Fibroblast of upper back skin (primary cell): ENCODE results near the gene LNPK.
"Not testable (repeated sequence)": the region's sequence is repeated elsewhere in the genome, so short reads cannot be mapped to it uniquely, and the experiment has no call there.

Experiments used
- DNase-seq: peaks from one replicate; pipeline ENCODE4 v3.0.0-alpha.2; 2013

LNPK gene

GRCh38 chr2:175965773-175966172 is 36.3 kb downstream of the LNPK start:
- DNase-seq = no peak

GRCh38 chr2:175964195-175964594 is 37.9 kb downstream of the LNPK start:
- no peak for DNase-seq

GRCh38 chr2:175963171-175963570 is 38.9 kb downstream of the LNPK start:
- not testable (repeated sequence) for DNase-seq

- no peak for DNase-seq
Measured at GRCh38 chr2:175957845-175958244, 44.2 kb downstream of the LNPK start.

GRCh38 chr2:175955136-175955535 is 46.9 kb downstream of the LNPK start:
- no peak for DNase-seq

- no peak for DNase-seq
Measured at GRCh38 chr2:175950512-175950911, 51.6 kb downstream of the LNPK start.

GRCh38 chr2:175948191-175948590 is 53.9 kb downstream of the LNPK start:
- no peak for DNase-seq

GRCh38 chr2:175947073-175947472 is 55.0 kb downstream of the LNPK start:
- no peak for DNase-seq

GRCh38 chr2:175941699-175942098 is 60.4 kb downstream of the LNPK start:
- DNase-seq = no peak

GRCh38 chr2:175937216-175937615 is 64.9 kb downstream of the LNPK start:
- no peak for DNase-seq

- peak; percentile 4 for DNase-seq
Measured at GRCh38 chr2:175935289-175936181, 66.5 kb downstream of the LNPK start.

GRCh38 chr2:175932675-175933074 is 69.4 kb downstream of the LNPK start:
- DNase-seq = no peak

- DNase-seq = peak; percentile 89
Measured at GRCh38 chr2:175931805-175932204, 70.3 kb downstream of the LNPK start.

GRCh38 chr2:175930504-175930903 is 71.6 kb downstream of the LNPK start:
- no peak for DNase-seq

GRCh38 chr2:175929850-175930249 is 72.2 kb downstream of the LNPK start:
- DNase-seq = peak; percentile 28

GRCh38 chr2:175926272-175926671 is 75.8 kb downstream of the LNPK start:
- peak; percentile 43 for DNase-seq

GRCh38 chr2:175922160-175922559 is 79.9 kb downstream of the LNPK start:
- DNase-seq = no peak

GRCh38 chr2:175918935-175919334 is 83.1 kb downstream of the LNPK start:
- DNase-seq = no peak

GRCh38 chr2:175914846-175915245 is 87.2 kb downstream of the LNPK start:
- no peak for DNase-seq

GRCh38 chr2:175913849-175914743 is 88.0 kb downstream of the LNPK start:
- DNase-seq = not testable (repeated sequence)

GRCh38 chr2:175913267-175913666 is 88.8 kb downstream of the LNPK start:
- DNase-seq = not testable (repeated sequence)

- DNase-seq = no peak
Measured at GRCh38 chr2:175904035-175904434, 98.0 kb downstream of the LNPK start.

- DNase-seq = no peak
Measured at GRCh38 chr2:175903384-175903936, 98.6 kb downstream of the LNPK start.
